Transverse colon (tissue), 3 donors: Measurements from ENCODE around the gene ACADM.

ENCODE experiments used
- EP300 ChIP-seq: sonication (generic); formaldehyde crosslinking; IDR thresholded peaks from one replicate; pipeline ENCODE4 v1.6.1; 2017; ENCODE audit warnings: antibody characterized with exemption, low read depth
- TF ChIP-seq, protein P1 (sequence below), 5 experiments: fragments of 200-600 bp in 3 of 5; fragments of 450-650 bp in 2 of 5; sonication (generic) in 3 of 5; IDR thresholded peaks; 1 replicate in 2 of 5; 2 replicates in 3 of 5; pipeline ENCODE4 v1.5.1; 2016 to 2017; ENCODE audit warnings: antibody characterized with exemption in 5 of 5, inconsistent platforms in 3 of 5, mild to moderate bottlenecking in 2 of 5, moderate library complexity in 1 of 5

GRCh38 chr1:75720820-75721219, 3.7 kb upstream of the ACADM start:
- TF ChIP-seq, protein P1, sequence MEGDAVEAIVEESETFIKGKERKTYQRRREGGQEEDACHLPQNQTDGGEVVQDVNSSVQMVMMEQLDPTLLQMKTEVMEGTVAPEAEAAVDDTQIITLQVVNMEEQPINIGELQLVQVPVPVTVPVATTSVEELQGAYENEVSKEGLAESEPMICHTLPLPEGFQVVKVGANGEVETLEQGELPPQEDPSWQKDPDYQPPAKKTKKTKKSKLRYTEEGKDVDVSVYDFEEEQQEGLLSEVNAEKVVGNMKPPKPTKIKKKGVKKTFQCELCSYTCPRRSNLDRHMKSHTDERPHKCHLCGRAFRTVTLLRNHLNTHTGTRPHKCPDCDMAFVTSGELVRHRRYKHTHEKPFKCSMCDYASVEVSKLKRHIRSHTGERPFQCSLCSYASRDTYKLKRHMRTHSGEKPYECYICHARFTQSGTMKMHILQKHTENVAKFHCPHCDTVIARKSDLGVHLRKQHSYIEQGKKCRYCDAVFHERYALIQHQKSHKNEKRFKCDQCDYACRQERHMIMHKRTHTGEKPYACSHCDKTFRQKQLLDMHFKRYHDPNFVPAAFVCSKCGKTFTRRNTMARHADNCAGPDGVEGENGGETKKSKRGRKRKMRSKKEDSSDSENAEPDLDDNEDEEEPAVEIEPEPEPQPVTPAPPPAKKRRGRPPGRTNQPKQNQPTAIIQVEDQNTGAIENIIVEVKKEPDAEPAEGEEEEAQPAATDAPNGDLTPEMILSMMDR (IDR thresholded peaks at IDR 0.05) = no peak
- TF ChIP-seq EP300 = no peak
